HG03460 (cell line): Measurements from ENCODE around the gene ZMYND8.
"Not testable (repeated sequence)": the region's sequence is repeated elsewhere in the genome, so short reads cannot be mapped to it uniquely, and the experiment has no call there.

Experiments
- ATAC-seq: cut with Tn5 transposase; IDR thresholded peaks from one replicate; pipeline ENCODE4 v1.9.1; 2021; ENCODE audit not compliant: unreplicated experiment

The ZMYND8 gene

GRCh38 chr20:47356526-47357295 lies at the start of gene ZMYND8:
Gene ZMYND8 (minus strand): TSS chr20:47356699. CDS start chr20:47356670, 29 bp downstream.
- peak; percentile 44 for ATAC-seq

GRCh38 chr20:47405775-47406325 lies 49.4 kb upstream of the ZMYND8 start:
- no peak for ATAC-seq

DNA sequence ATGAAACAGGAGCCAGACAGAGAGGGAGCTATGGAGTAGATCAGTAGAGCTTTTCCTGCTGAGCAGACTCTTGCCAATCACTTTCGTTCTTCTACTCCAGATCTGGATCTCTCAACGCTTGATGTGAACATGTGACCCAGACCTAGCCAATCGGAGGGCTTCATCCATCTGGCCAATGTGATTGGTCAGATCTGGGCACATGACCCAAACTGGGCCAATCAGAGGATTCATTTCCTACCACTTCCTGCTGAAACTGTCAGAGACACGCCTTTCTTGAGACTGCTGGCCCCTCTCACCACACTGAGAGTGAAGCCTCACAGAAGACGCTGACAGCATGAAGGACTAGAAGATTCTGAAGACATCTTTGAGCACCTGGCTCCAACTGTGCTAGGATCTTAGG lies 44.2 kb upstream of the ZMYND8 start:
- no peak for ATAC-seq

GRCh38 chr20:47397652-47398301 lies 41.3 kb upstream of the ZMYND8 start:
- ATAC-seq = no peak

- no peak for ATAC-seq
Measured at GRCh38 chr20:47396762-47397476, 40.4 kb upstream of the ZMYND8 start.

GRCh38 chr20:47393796-47394514 lies 37.5 kb upstream of the ZMYND8 start:
- not testable (repeated sequence) for ATAC-seq

GRCh38 chr20:47392721-47393073 lies 36.2 kb upstream of the ZMYND8 start:
- ATAC-seq = no peak

GRCh38 chr20:47392015-47392720 lies 35.7 kb upstream of the ZMYND8 start:
- no peak for ATAC-seq

- no peak for ATAC-seq
Measured at GRCh38 chr20:47391276-47392010, 34.9 kb upstream of the ZMYND8 start.

DNA sequence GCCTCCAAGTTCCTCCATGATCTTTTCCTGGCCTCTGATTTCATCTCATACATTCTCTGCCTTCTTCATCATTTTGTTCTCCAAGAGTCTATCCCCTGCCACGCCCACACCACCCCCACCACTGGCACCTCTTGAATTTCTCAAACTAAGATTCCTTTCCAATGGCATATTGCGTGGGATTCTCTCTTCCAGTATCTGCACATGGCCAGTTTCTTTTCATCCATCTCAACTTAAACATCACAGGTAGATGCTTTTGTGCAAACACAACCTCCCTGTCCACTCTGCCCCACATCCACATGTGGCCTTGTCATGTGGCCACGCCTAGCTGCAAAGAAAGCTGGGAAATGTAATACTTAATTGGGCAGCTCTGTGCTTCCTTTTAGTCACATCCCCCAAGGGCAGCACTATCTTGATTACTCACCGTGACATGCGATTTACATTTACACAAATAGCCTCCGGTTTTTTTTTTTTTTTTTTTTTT lies 33.4 kb upstream of the ZMYND8 start:
- no peak for ATAC-seq

- ATAC-seq = not testable (repeated sequence)
Measured at GRCh38 chr20:47385968-47386367, 29.5 kb upstream of the ZMYND8 start.

DNA sequence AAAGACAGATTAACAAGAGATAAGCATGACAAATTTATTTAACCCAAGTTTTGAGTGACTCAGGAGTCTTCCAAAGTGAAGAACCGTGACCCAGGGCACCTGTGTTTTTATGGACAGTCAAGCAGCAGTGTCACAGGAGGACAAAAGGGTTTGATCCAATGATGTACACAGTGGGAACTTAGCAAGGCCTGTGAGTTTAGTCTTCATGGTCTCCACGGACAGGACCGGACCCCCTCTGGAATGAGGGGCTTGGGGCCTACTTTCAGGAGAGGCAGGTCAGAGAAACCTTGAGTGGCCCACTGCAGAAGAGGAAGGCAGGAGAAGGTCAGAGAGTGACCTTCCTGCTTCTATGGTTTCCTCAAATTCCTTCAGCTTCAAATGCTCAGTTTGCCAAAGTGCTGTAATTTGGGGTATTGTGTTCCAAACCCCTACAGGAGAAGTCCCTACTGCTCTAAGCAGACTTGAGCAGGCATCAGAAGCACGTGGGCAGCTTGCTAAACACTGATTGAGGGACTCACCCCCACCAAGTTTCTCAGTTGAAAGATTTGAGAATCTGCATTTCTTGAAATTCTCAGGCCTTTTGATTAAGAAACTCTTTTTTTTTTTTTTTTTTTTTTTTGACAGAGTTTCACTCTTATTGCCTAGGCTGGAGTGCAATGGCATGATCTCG lies 26.4 kb upstream of the ZMYND8 start:
- ATAC-seq = no peak

GRCh38 chr20:47380481-47380880 lies 24.0 kb upstream of the ZMYND8 start:
- no peak for ATAC-seq

- ATAC-seq = no peak
Measured at GRCh38 chr20:47379433-47380150, 23.1 kb upstream of the ZMYND8 start.

DNA sequence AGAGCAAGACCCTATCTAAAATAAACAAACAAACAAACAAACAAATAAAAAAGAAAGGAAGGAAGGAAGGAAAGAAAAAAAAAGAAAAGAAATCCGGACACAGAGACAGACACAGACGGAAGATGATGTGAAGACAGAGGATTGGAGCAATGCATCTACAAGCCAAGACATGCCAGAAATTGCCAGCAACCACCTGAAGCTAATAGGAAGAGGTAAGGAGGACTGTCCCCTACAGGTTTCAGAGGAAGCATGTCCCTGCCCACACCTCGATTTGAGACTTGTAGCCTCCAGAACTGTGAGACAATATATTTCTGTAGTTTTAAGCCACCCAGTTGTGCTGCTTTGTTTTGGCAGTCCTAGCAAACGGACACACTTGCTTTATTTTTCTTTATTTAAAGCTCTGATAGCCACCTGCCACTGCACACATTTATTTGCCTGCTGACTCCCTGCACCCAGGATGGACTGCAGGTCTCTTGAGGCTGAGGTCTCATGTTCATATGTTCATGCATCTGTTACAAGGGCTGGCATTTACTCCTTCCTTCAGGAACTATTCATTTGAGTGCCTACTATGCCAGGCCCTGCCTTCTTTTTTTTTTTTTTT lies 20.7 kb upstream of the ZMYND8 start:
- ATAC-seq = no peak

DNA sequence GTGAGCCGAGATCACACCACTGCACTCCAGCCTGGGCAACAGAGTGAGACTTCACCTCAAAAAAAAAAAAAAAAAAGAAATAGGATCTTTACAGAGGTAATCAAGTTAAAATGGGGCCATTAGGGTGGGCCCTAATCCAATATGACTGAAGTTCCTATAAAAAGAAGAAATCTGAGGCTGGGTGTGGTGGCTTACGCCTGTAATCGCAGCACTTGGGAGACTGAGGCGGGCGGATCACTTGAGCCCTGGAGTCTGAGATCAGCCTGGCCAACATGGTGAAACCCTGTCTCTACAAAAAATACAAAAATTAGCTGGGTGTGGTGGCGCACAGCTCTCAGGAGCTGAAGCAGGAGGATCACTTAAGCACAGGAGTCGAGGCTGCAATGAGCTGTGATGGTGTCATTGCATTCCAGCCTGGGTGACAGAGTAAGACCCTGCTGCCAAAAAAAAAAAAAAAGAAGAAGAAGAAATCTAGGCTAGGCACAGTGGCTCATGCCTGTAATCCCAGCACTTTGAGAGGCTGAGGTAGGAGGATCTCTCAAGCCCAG lies 19.7 kb upstream of the ZMYND8 start:
- not testable (repeated sequence) for ATAC-seq

- not testable (repeated sequence) for ATAC-seq
Measured at GRCh38 chr20:47374121-47374520, 17.6 kb upstream of the ZMYND8 start.
